ENCODE data around the gene GSE1. TPM values are rescaled to one million over a fixed set of nuclear protein-coding genes. Genes with fewer than 3 reads are reported as not detected.

GSE1 gene
- total and polyA plus RNA-seq, 9 of the 15 experiments (the other 6 are each of a cell fraction or from before 2014, with no cell fraction given): 12.2 to 244 (median 57.9) TPM

GRCh38 chr16:85686912-85687591, 73.9 kb downstream of the GSE1 start (continued):
- TF ChIP-seq ZNF175 (CRISPR knock-in tag; IDR thresholded peaks at IDR 0.05; ENCODE audit: low read depth) (no peak), WHSC1 (IDR thresholded peaks at IDR 0.05; ENCODE audit: low read length) (no peak), PHB (CRISPR knock-in tag; IDR thresholded peaks at IDR 0.05) (no peak), TAF9B (IDR thresholded peaks at IDR 0.05; ENCODE audit: partially characterized antibody) (no peak), E2F4 (CRISPR knock-in tag; IDR thresholded peaks at IDR 0.05; ENCODE audit: low read depth) (no peak), ZBTB33 (CRISPR knock-in tag; IDR thresholded peaks at IDR 0.05) (no peak), E2F5 (CRISPR knock-in tag; IDR thresholded peaks at IDR 0.05) (no peak), ZNF436 (CRISPR knock-in tag; IDR thresholded peaks at IDR 0.05) (no peak), PPARD (CRISPR knock-in tag; IDR thresholded peaks at IDR 0.05) (no peak), ZNF76 (CRISPR knock-in tag; IDR thresholded peaks at IDR 0.05; ENCODE audit: borderline replicate concordance) (no peak), ZNF263 (CRISPR knock-in tag; IDR thresholded peaks at IDR 0.05; ENCODE audit: borderline replicate concordance) (peak; percentile 89), ADNP (tag; IDR thresholded peaks at IDR 0.05) (no peak), HNRNPH1 (optimal IDR thresholded peaks at IDR 0.05; ENCODE audit: low read depth, low read length) (no peak), MXD1 (CRISPR knock-in tag; IDR thresholded peaks at IDR 0.05; ENCODE audit: borderline replicate concordance, poor library complexity, severe bottlenecking) (no peak), NCOA6 (IDR thresholded peaks at IDR 0.05) (no peak), SAFB (IDR thresholded peaks at IDR 0.05; ENCODE audit: borderline replicate concordance, low read depth, low read length) (no peak), SMARCE1 (IDR thresholded peaks at IDR 0.05) (no peak), EGR1 (conservative IDR thresholded peaks at IDR 0.05) (peak; percentile 83), BCOR (IDR thresholded peaks at IDR 0.05) (peak; percentile 75)
- TF ChIP-seq, protein P1, sequence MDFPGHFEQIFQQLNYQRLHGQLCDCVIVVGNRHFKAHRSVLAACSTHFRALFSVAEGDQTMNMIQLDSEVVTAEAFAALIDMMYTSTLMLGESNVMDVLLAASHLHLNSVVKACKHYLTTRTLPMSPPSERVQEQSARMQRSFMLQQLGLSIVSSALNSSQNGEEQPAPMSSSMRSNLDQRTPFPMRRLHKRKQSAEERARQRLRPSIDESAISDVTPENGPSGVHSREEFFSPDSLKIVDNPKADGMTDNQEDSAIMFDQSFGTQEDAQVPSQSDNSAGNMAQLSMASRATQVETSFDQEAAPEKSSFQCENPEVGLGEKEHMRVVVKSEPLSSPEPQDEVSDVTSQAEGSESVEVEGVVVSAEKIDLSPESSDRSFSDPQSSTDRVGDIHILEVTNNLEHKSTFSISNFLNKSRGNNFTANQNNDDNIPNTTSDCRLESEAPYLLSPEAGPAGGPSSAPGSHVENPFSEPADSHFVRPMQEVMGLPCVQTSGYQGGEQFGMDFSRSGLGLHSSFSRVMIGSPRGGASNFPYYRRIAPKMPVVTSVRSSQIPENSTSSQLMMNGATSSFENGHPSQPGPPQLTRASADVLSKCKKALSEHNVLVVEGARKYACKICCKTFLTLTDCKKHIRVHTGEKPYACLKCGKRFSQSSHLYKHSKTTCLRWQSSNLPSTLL (IDR thresholded peaks at IDR 0.05): no peak
- TF ChIP-seq, protein P2, sequence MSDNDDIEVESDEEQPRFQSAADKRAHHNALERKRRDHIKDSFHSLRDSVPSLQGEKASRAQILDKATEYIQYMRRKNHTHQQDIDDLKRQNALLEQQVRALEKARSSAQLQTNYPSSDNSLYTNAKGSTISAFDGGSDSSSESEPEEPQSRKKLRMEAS (CRISPR knock-in tag; IDR thresholded peaks at IDR 0.05): no peak
